ENCODE measurements around the gene AMDHD2. TPM values are rescaled to one million over a fixed set of nuclear protein-coding genes. Genes with fewer than 3 reads are reported as not detected.

The AMDHD2 gene
- total RNA-seq, 1 donor from 2014 or later: 36.6 TPM

DNA sequence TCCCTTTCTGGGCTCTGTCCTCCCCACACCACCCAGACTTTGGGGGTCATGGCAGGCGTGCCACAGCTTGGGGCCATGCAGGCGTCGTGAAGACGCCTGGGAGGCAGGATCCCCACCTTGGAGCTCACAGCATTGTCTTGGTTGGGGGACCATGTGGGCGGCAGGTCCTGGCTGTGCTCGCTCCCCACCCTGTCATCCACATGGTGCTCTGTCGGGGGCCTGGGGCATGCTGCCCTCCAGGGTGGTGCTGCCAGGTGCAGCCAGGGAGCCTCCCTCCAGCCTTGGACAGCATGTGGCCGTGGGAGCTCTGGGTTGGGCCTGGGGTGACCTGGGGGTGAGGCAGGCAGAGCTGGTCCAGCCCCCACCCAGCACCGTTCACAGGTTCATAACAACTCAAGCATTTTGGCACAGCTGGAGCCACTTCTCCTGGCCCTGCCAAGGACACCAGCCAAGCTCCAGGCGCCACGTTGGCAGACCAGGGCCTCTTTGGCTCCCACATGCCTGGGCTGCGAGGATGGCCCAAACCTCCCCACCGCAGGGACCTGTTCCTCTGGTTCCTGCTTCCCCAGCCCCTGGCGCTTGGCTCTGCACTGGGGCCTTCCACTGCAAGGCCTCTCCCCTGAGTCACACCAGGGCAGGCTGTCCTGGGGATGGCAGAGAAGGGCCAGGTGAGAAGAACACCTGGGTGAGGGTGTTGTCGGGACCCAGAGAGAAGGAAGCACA, 21.5 kb upstream of the AMDHD2 start:
- no peak for DNase-seq (ENCODE audit: low read depth, low spot score)

DNA sequence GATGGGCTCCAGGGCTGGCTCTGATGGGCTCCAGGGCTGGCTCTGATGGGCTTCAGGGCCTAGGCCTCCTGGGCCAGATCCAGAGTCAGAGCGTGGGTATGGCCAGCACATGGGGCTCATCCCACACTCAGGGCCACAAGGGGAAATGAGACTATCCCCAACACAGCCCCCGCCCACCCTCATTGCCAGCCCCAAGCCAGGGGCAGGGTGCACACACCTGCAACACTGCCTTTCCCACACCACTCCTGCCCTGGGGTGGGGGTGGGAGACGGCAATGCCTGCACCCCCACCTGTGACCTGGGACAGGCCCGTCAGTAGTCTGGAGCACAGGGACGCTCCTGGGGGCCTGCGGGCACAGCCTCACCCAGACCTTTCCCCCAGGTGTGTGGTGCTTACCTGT, 20.7 kb upstream of the AMDHD2 start:
- no peak for DNase-seq (ENCODE audit: low read depth, low spot score)

DNA sequence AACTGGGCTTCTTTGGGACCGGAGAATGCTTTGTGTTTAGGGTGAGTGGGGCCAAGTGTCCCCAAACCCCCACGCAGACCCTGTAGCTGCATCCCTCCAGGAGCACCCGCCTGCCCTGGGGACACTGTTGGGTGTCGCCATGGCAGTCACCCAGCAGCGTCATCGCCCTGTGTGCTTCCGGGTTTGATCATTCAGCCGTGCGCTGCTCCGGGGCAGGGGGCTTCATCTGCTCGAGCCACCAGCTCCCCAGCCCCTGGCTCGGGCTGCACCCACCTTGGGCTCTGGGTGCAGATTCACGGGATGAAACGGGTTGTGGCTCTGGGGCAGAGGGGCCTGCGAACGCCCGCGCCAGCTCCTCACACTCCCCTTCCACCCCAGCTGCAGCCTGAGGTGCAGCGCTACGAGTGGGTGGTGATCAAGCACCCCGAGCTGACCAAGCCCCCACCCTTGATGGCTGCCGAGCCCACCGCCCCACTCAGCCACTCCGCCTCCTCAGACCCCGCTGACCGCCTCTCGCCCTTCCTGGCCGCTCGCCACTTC, 20.2 kb upstream of the AMDHD2 start:
- no peak for DNase-seq (ENCODE audit: low read depth, low spot score)

DNA sequence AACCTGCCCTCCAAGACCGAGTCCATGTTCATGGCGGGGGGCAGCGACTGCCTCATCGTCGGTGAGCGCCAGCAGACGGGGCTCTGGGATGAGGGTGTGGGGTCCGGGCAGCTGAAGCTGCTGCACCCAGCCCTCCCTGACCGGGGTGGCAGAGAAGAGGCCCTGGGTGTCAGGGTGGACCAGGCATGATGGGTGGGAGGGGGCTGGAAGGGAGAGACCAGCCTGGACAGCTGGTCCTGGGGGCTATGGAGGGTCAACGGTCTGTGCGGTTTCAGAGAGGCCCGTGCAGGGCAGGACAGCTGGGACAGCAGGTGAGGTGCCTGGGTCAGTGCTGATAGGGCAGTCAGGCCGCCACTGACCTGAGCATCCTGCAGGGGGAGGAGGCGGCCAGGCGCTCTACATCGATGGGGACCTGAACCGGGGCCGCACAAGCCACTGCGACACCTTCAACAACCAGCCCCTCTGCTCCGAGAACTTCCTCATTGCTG, 19.7 kb upstream of the AMDHD2 start:
- no peak for DNase-seq (ENCODE audit: low read depth, low spot score)

DNA sequence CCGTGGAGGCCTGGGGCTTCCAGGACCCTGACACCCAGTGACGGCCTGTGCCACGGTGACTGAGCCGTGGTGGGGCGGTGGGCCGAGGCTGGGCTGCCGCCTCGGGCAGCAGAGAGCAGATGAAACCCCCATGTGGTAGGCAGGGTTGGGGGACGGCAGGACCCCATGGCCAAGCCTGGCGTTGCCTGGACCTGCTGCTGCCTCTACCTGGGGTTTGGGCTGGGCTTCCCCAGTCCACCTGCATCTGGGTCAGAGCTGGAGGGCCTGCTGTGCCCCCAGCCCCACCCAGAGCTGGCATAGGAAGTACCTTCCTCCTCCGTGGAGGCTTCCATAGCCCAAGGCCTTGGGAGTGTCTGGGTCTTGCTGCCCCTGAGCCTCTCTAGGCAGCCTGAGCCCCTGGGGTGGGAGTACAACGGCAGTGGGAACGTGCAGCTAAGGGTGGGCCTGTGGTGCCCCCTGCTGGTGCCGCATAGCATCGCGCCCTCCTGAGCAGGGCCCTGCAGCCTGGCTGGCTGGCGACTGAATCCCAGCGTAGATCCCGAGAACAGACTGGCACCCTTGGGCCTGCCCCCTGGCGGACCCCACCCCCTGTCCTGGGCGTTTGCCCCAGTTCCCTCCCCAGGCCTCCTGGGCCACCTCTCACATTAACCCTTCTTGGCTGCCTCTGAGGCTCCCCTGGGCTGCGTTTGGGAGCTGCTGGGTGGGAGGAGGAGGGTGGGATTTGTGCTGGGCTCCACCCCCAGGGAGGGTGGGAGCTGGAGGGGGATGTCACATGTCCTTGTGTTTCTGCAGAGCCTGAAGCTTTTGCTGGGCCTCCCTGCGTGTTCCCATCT, 19.0 kb upstream of the AMDHD2 start:
- peak; percentile 30 for DNase-seq (ENCODE audit: low read depth, low spot score)

DNA sequence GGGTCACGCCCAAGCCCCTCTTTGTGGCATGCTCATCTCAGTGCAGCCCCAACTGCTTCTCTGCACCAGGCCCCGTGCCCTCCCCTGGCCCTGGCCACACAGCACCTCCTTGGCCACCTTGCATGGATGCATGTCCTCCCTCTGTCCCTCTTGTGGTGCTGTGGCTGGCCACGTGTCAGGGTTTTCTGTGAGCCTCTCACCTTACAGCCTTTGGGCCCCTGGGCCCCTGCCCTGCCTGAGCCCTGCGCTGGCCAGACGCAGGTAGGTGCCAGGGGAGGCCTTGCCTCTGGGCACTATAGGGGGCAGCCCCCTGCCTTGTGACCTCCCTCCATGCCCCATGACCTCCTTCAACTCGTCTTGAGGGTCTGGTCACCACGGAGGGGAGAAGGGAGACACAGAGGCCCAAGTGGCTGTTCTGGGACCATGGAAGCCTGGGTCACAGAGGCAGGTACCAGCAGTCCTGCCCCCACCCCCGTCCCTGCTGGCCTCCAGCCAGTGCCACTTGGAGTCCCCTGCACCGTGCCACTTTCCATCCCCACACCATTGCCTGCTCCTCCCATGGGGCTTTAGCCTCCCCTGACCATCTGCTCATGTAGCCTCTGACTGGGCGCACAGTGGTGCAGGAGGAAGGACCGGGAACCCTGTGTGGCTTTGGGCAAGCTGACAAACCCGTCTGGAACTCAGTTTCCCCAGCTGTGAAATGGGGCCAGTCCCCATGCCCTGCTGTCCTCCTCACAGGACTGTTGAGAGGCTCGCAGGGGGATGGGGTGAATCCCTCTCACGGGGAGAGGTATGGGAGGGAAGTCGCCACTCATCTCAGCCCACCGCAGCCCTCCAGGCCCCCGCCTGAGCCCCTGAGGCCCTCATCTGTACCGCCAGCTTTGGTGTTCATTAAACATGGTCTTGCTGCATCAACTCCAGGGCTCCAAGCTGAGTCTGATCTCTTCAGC, 17.9 kb upstream of the AMDHD2 start:
- no peak for DNase-seq (ENCODE audit: low read depth, low spot score)

DNA sequence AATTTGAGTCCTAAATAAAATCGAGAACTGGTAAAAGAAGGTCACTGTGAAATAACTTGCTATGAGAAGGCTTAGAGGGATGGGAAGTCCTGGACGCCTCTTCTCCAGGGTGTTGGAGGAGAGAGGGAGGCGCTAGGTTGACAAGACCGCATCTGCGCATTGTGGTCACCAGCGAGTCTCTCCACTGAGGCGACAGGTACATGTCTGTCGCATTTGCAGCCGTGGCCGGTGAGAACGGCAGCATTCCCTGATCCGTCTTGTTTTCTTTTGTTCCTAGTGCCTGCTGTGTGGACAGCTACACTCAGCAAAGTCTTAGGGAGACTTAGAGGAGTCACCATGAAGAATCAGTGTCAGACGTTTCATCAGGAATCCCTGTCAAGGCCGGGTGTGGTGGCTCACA, 14.5 kb upstream of the AMDHD2 start:
- no peak for DNase-seq (ENCODE audit: low read depth, low spot score)

DNA sequence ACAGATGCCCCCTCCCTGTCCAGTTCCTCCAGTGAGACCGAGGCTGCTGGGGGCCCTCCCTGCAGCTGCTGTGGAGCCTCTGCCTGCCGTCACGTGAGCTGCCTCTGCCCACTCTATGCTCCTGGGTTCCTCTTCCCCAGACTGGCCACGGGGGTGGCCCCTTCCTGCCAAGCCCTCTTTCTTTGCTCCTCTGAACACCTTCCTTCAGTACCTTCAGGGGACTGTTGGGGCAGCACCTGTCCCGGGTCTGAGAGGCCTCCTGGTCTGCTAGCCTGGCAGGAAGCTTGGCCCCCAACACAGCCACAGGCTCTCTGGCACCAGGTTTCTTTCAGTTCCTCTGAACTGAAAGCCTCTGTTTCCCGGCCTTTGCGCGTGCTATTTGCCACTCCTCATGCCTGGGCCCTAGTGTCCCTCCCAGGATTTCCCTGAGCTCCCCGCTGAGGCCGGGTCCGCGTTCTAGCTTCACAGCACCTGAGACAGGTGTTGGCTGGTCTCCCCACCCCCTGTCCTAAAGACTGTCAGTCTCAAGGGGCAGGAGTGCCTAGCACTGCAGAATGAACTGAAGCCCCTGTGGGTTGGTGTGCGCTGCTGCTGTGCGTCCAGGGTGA, 13.0 kb upstream of the AMDHD2 start:
- no peak for DNase-seq (ENCODE audit: low read depth, low spot score)

DNA sequence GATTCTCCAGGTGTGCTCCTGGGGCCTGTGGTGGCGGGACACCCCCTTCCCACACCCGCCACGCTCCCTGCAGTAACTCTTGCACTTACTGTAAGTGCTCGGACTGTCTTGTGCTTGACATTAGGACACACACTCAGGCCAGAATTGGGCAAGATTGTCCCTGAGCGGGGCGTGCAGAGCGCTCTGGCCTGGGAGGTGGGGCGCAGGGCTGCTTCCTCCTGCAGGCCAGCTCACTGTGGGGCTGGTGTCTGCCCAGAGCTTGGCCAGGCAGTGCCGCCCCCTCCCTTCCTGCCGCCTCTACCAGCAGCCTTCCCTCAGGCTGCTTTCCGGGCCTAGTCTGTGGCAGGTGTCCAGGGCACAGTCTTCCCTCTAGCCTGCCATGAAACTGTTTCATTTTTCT, 12.5 kb upstream of the AMDHD2 start:
- DNase-seq (ENCODE audit: low read depth, low spot score): no peak

DNA sequence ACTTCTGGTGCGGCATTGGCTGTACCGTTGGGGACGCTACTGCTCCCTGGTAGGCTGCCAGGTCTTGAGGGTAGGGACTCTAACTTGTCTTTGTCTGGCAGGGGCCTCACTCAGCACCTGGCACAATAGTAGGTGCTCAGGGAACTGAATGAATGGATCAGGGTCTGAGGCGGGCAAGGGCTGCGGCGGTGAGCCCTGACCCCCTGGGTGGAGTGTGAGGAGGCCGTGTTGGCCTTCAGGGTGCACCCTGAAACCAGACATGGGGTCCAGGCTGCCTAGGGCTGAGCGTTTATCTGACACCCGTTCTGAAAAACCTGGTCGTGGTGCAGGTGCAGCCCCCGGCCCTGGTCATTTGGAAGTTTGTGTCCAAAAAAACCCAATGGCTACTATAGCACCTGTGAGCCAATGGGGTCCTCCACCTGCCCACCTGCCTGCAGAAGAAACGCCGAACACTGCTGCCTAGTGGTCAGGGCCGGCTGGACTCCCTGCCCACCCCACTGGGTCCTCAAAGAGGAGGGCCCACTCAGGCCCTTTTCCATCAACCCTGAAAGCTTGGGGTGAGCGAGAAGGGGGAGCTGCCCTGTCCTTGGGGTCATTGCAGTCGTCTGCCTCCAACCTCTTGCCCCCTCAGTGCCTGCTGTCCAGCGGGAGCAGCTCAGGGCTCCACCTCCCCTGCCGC, 11.3 kb upstream of the AMDHD2 start:
- no peak for DNase-seq (ENCODE audit: low read depth, low spot score)

DNA sequence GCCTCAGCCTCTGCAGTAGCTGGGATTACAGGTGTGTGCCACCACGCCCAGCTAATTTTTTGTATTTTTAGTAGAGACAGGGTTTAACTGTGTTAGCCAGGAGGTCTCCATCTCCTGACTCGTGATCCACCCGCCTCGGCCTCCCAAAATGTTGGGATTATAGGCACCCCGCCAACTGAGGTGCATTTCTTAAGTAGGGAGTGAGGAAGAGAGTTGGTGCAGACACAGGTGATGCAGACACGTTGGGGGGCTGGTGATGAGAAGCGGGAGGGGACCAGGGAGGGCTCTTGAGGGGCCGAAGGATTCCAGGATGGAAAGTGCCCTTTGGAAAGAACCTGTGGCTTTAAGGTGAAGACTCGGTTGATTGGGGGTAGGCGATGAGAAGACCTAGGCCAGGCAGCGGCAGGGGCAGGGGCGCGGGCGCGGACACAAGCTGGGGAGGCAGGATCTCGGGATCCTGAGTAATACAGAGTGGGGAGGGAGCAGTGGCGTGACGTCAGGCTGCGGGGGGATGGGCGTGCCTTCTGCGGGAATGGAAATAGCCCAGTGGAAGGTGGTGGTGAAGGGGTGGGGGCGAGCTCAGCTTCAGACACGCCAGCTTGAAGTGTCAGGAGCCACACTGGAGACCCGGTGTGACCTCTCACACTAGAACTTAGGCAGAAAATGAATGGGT, 8.9 kb upstream of the AMDHD2 start:
- no peak for DNase-seq (ENCODE audit: low read depth, low spot score)

DNA sequence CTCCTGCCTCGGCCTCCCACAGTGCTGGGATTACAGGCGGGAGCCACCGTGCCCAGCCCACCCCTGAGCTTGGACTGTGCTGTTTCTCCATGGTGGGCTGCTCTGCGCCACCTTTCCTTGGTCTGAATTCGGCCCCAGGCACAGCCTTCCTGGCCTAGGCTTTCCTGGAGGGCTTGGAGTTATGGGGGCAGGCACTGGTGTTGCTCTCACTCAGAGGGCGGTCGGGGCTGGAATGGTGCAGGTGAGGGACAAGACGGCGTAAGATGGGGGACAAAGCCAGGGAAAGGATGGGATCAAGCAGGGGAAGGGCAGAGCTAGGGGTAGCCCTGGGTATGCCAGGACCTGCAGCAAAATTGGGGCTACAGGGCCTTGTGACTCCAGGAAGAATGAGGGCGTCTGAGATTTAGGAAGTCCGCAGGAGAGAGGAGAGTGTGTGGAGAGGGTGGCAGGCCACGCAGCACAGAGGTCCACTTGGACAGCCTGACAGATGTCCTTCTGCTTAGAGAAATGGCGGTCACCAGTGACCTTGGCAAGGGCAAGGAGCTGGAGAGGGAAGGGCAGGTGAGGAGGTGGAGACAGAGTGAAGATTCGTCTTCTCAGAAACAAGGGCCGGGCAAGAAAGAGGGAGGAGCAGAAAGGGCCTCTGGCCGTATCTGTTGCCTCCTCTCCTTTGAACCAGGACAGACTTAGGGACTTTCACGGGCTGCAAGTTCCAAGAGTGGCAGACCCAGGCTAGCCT, 8.0 kb upstream of the AMDHD2 start:
- DNase-seq (ENCODE audit: low read depth, low spot score): no peak

DNA sequence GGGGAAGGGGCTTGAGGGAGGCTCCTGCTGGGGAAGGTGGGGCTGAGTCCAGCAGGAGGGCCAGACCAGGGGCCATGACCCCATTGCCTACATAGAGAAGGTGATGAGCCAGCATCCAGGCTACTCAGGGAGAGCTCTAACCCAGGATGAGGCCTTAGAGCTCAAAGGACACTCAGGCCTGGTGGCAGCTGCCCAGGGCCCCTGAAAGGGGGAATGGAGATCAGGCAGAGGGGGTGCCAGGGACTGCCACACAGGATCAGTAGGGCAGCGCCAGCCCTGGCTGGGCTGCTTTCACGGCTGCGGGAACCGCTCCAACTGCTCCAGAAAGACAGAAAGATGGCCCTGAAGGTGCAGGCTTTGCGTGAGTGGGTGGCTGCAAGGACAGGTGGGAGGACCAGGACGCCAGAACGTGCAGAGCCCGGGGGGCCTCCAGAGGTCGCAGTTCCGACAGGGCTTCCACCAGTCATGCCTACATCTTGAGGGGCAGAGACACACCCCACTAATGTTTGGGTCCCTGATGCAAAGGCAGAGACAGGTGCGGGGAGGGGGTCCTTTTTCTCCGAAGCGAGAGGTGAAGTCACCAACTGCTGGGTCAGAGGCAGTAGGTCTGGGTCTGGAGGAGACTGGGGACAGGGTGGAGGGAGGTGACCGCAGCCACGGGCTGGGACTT, 7.3 kb upstream of the AMDHD2 start:
- DNase-seq (ENCODE audit: low read depth, low spot score): no peak

DNA sequence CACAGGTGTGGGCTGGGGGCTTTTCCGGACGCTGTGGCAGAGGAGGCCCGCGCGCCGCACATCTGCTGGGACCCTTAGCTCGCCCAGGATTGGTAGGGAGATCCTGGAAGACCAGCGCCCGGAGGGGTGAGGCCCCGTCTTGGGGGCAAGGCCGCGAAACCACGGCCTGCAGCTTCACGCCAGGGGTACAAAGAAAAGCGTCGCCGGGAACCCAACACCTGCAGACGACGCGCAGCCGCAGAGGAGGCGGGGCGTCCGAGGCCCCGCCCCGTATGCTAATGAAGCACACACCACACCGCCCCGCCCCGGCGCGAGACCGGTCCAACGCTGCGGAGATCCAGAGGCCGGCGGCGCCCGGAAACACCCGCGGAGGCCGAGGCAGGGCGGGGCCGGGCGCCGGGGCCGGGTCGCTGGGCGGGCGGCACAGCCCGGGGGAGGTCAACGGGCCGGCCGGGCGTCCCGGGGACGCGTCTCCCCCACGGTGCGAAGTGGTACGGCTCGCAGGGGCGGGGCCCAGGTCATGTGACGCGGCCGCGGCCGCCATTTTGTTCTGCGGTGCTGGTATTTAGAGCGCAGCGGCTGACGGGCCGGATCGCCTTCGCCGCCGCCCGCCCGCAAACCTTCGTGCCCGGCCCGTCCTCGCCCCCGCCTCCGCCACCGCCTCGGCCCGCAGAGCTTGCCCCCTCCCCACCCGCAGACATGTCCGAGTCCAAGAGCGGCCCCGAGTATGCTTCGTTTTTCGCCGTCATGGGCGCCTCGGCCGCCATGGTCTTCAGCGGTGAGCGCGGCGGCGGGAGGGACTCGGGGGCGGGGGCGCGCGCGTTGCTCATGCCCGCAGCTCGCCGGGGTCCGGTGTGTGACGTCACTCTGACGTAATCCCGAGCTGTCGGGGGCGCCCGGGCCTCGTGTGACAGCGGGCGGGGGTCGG, 6.5 kb upstream of the AMDHD2 start, which contains the start of gene ATP6V0C:
TSS of gene ATP6V0C (plus strand) at position 548 of the 928 bp plus-strand sequence. CDS start at position 700, 152 bp downstream.
- DNase-seq (ENCODE audit: low read depth, low spot score): peak; percentile 37

DNA sequence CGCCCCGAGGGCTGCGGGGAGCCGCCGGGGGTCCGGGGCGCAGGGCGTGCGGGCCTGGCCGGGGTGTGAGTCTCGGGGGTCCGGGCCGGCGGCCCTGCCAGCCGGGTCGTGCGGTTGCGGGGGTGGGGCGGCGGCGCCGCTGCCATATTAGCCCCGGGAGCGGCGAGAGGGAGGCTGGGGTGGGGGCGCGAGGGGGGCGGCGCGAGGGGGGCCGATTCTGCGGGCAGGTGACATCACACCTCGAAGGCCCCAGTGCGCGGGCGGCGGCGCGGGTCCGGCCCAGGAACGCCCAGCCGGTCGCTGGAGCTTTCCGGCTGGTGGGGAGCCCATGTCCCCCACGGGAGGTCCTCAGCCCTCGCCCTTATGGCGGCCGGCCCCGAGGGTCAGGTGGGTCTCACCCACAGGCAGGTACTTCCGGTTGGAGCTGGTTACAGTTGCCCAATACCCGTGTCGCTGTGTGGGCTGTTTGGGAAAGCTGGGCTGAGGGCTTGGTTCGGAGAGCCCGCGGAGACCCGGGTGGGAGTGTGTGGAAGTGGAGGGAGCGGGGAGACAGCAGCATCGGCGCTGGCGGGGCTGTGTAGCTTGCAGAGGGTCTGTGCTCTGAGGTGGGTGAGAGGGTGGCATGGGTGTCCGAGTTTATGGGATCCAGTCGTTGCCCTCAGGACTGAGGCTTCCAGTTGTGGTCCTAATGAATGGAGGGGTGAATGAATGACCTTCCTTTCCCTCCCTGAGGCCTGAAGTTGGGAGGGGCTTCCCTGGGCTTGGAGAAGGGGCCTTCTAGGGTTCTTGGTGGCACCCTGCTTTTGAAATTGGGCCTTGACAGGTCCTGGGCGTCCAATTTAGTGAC, 5.6 kb upstream of the AMDHD2 start:
- no peak for DNase-seq (ENCODE audit: low read depth, low spot score)

DNA sequence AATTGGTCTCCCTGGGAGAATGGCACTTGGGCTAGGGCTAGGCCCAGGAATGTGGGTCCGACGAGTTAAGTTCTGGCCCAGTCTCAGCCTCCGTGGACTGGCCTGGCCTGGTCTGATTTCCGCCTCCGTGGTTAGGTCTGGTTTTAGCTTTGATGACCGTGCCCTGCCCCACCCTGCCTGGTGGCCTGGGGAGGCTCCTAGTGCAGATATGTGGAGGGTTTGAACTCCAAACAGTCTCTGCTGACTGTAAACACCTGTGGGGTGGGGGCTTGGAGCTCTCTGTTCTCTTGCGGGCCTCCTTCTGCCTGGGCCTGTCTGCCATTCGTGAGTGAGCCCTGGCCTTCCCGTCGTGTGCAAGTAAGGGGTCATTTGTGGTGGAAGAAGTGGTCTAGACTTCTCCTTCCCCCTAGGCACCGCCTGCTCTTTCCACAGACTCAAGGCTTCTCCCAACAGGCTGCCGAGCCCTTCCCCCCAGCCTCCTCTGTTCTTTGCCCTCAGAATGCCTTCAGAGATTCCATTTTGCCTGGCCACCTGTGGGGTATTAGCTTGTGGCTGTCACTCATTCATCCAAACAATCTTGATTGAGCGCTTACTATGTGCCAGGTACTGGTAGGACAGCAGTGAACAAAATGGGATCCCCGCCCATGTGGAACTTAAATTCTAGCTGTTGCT, 4.9 kb upstream of the AMDHD2 start:
- DNase-seq (ENCODE audit: low read depth, low spot score): no peak
